Astrocyte (in vitro differentiated cells and primary cell): ENCODE results near the gene MAP2. TPM values are rescaled to one million over a fixed set of nuclear protein-coding genes. Genes with fewer than 3 reads are reported as not detected.

Experiments
- DNase-seq: peaks from one replicate; pipeline ENCODE4 v3.0.0-alpha.2; 2010; ENCODE audit warnings: low read depth
- FAIRE-seq: peaks from 2 replicates; lab custom pipeline; 2011; peaks lifted over from hg19 to GRCh38; lab: Jason Lieb, UNC
- H2AFZ ChIP-seq: 2 replicates; pipeline ENCODE4 v1.6.0; 2012; ENCODE audit warnings: low read depth, low read length, inconsistent platforms
- H3K27ac ChIP-seq: 2 replicates; pipeline ENCODE4 v1.5.1; 2011; ENCODE audit warnings: low read depth, low read length, inconsistent platforms
- H3K27me3 ChIP-seq: 2 replicates; pipeline ENCODE4 v1.6.0; 2011; ENCODE audit warnings: low read length, inconsistent platforms; ENCODE audit not compliant: insufficient read depth
- H3K36me3 ChIP-seq: 2 replicates; pipeline ENCODE4 v1.5.1; 2011; ENCODE audit warnings: low read length, inconsistent platforms; ENCODE audit not compliant: insufficient read depth
- H3K4me1 ChIP-seq: 2 replicates; pipeline ENCODE4 v1.5.1; 2011; ENCODE audit warnings: low read length, inconsistent platforms; ENCODE audit not compliant: insufficient read depth
- H3K4me2 ChIP-seq: 2 replicates; pipeline ENCODE4 v1.6.0; 2012; ENCODE audit warnings: low read length, inconsistent platforms
- H3K4me3 ChIP-seq: 2 replicates; pipeline ENCODE4 v1.5.1; 2011; ENCODE audit warnings: low read depth, mild to moderate bottlenecking, low read length, inconsistent platforms; ENCODE audit not compliant: insufficient read depth
- H3K79me2 ChIP-seq: 2 replicates; pipeline ENCODE4 v1.6.0; 2012; ENCODE audit warnings: mild to moderate bottlenecking, low read length, inconsistent platforms; ENCODE audit not compliant: insufficient read depth
- H3K9ac ChIP-seq: 2 replicates; pipeline ENCODE4 v1.6.0; 2012; ENCODE audit warnings: mild to moderate bottlenecking, low read length, inconsistent platforms
- H3K9me3 ChIP-seq: 2 replicates; pipeline ENCODE4 v1.5.1; 2012; ENCODE audit warnings: low read depth, mild to moderate bottlenecking, low read length, inconsistent platforms; ENCODE audit not compliant: insufficient read depth
- H4K20me1 ChIP-seq: 2 replicates; pipeline ENCODE4 v1.6.0; 2012; ENCODE audit warnings: low read length, inconsistent platforms; ENCODE audit not compliant: insufficient read depth
- H3K27ac Mint-ChIP-seq: one replicate; pipeline ENCODE4 v1.8.0; 2021; ENCODE audit warnings: mild to moderate bottlenecking, mixed read lengths; ENCODE audit not compliant: unreplicated experiment
- H3K27me3 Mint-ChIP-seq: one replicate; pipeline ENCODE4 v1.8.0; 2021; ENCODE audit warnings: low read depth, mixed read lengths; ENCODE audit not compliant: unreplicated experiment
- H3K36me3 Mint-ChIP-seq: one replicate; pipeline ENCODE4 v1.8.0; 2021; ENCODE audit warnings: low read depth, mixed read lengths; ENCODE audit not compliant: unreplicated experiment
- H3K4me1 Mint-ChIP-seq: one replicate; pipeline ENCODE4 v1.8.0; 2021; ENCODE audit warnings: low read depth, mixed read lengths; ENCODE audit not compliant: unreplicated experiment
- H3K4me3 Mint-ChIP-seq: one replicate; pipeline ENCODE4 v1.8.0; 2021; ENCODE audit warnings: mild to moderate bottlenecking, moderate library complexity, mixed read lengths; ENCODE audit not compliant: unreplicated experiment
- H3K9me3 Mint-ChIP-seq: one replicate; pipeline ENCODE4 v1.8.0; 2021; ENCODE audit warnings: mild to moderate bottlenecking, mixed read lengths; ENCODE audit not compliant: unreplicated experiment
- EZH2 ChIP-seq: IDR thresholded peaks from 2 replicates; pipeline ENCODE4 v1.6.1; 2012; ENCODE audit warnings: mild to moderate bottlenecking, low read length, inconsistent platforms; ENCODE audit not compliant: insufficient read depth
- total RNA-seq: library from RNA; stranded (reverse); gene quantifications from 2 replicates; pipeline ENCODE4 v1.2.1, GENCODE V29; 2021
- TF ChIP-seq, protein P1 (sequence below): IDR thresholded peaks from 2 replicates; pipeline ENCODE4 v1.5.1; 2011; ENCODE audit warnings: low read depth, mild to moderate bottlenecking, inconsistent platforms, low read length, moderate library complexity; ENCODE audit not compliant: insufficient read depth

Gene MAP2
- total RNA-seq, 1 donor from 2014 or later: 15.9 TPM

- no peak for DNase-seq
- Histone ChIP-seq H3K9me3 (no peaks in the 10 kb centered on the region), H3K4me2 (no peak overlapping the region), H4K20me1 (no peaks in the 10 kb centered on the region), H2AFZ (no peak overlapping the region), H3K79me2 (no peaks in the 10 kb centered on the region), H3K4me3 (no peak overlapping the region), H3K9ac (no peak overlapping the region), H3K36me3 (no peaks in the 10 kb centered on the region), H3K27me3 (no peaks in the 10 kb centered on the region), H3K4me1 (peaks cover 25% of the 10 kb centered on the region), H3K27ac (no peak overlapping the region)
- no peaks in the 10 kb centered on the region for H3K27me3 Mint-ChIP-seq
- H3K36me3 Mint-ChIP-seq: no peaks in the 10 kb centered on the region
- no peak overlapping the region for H3K4me3 Mint-ChIP-seq
- no peak overlapping the region for H3K27ac Mint-ChIP-seq
- no peak for FAIRE-seq
- TF ChIP-seq, protein P1, sequence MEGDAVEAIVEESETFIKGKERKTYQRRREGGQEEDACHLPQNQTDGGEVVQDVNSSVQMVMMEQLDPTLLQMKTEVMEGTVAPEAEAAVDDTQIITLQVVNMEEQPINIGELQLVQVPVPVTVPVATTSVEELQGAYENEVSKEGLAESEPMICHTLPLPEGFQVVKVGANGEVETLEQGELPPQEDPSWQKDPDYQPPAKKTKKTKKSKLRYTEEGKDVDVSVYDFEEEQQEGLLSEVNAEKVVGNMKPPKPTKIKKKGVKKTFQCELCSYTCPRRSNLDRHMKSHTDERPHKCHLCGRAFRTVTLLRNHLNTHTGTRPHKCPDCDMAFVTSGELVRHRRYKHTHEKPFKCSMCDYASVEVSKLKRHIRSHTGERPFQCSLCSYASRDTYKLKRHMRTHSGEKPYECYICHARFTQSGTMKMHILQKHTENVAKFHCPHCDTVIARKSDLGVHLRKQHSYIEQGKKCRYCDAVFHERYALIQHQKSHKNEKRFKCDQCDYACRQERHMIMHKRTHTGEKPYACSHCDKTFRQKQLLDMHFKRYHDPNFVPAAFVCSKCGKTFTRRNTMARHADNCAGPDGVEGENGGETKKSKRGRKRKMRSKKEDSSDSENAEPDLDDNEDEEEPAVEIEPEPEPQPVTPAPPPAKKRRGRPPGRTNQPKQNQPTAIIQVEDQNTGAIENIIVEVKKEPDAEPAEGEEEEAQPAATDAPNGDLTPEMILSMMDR: no peak
- TF ChIP-seq EZH2: no peak
- H3K4me1 Mint-ChIP-seq: peaks cover 17% of the 10 kb centered on the region
- H3K9me3 Mint-ChIP-seq: no peaks in the 10 kb centered on the region
Measured at GRCh38 chr2:209640358-209640757, 216.5 kb downstream of the MAP2 start.

- H3K9me3 ChIP-seq: no peaks in the 10 kb centered on the region
- H3K4me3 ChIP-seq: no peak overlapping the region
- no peaks in the 10 kb centered on the region for H3K36me3 ChIP-seq
- no peak overlapping the region for H3K27ac ChIP-seq
- Mint-ChIP-seq H3K27me3 (no peaks in the 10 kb centered on the region), H3K4me1 (peaks cover 10% of the 10 kb centered on the region), H3K27ac (no peak overlapping the region), H3K9me3 (no peaks in the 10 kb centered on the region), H3K36me3 (no peaks in the 10 kb centered on the region), H3K4me3 (no peak overlapping the region)
- H3K9ac ChIP-seq: no peak overlapping the region
- peak overlapping the region; percentile 21 for H3K4me2 ChIP-seq
- no peaks in the 10 kb centered on the region for H3K27me3 ChIP-seq
- TF ChIP-seq, protein P1: no peak
- TF ChIP-seq EZH2: no peak
- DNase-seq (peak; percentile 46), FAIRE-seq (no peak)
- H4K20me1 ChIP-seq: no peaks in the 10 kb centered on the region
- H2AFZ ChIP-seq: no peak overlapping the region
- peaks cover 20% of the 10 kb centered on the region for H3K4me1 ChIP-seq
- H3K79me2 ChIP-seq: no peaks in the 10 kb centered on the region
Measured at GRCh38 chr2:209642146-209642820, 218.4 kb downstream of the MAP2 start.

- Histone ChIP-seq H2AFZ (no peak overlapping the region), H3K9ac (no peak overlapping the region), H3K4me1 (peaks cover 10% of the 10 kb centered on the region), H3K36me3 (no peaks in the 10 kb centered on the region), H3K79me2 (no peaks in the 10 kb centered on the region), H3K4me2 (no peak overlapping the region), H3K27me3 (no peaks in the 10 kb centered on the region), H4K20me1 (no peaks in the 10 kb centered on the region), H3K9me3 (no peaks in the 10 kb centered on the region), H3K27ac (no peak overlapping the region), H3K4me3 (no peak overlapping the region)
- Mint-ChIP-seq H3K36me3 (no peaks in the 10 kb centered on the region), H3K27ac (no peak overlapping the region), H3K4me1 (peaks cover 6% of the 10 kb centered on the region), H3K4me3 (no peak overlapping the region), H3K27me3 (no peaks in the 10 kb centered on the region), H3K9me3 (no peaks in the 10 kb centered on the region)
- DNase-seq (no peak), FAIRE-seq (no peak)
- TF ChIP-seq, protein P1: no peak
- TF ChIP-seq EZH2: no peak
Measured at GRCh38 chr2:209644842-209645241, 221.0 kb downstream of the MAP2 start.
